HCT116 (cell line): ENCODE data around the gene PRSS2.

ENCODE experiments used
- EGR1 ChIP-seq: IDR thresholded peaks from 2 replicates; pipeline ENCODE4 v1.6.1; 2012; ENCODE audit warnings: low read depth
- EZH2 ChIP-seq: fragments of 200-600 bp; sonication (generic); IDR thresholded peaks from 2 replicates; pipeline ENCODE4 v1.6.1; 2017; ENCODE audit warnings: antibody characterized with exemption, mixed run types
- EZH2phosphoT487 ChIP-seq: fragments of 200-600 bp; IDR thresholded peaks from 2 replicates; pipeline ENCODE4 v1.6.1; 2018; ENCODE audit warnings: antibody characterized with exemption, borderline replicate concordance
- POLR2A ChIP-seq: IDR thresholded peaks from 2 replicates; pipeline ENCODE4 v1.7.0; 2011; ENCODE audit warnings: borderline replicate concordance; ENCODE audit not compliant: insufficient read depth, insufficient read length; ENCODE audit errors: extremely low read depth
- POLR2AphosphoS5 ChIP-seq: IDR thresholded peaks from 2 replicates; pipeline ENCODE4 v1.6.1; 2011; ENCODE audit warnings: mild to moderate bottlenecking, low read depth, low read length, moderate library complexity
- RAD21 ChIP-seq: IDR thresholded peaks from 2 replicates; pipeline ENCODE4 v1.6.1; 2012; ENCODE audit warnings: low read depth, mild to moderate bottlenecking
- SRF ChIP-seq: IDR thresholded peaks from 2 replicates; pipeline ENCODE4 v1.6.1; 2012; ENCODE audit warnings: low read depth
- YY1 ChIP-seq: IDR thresholded peaks from 2 replicates; pipeline ENCODE4 v1.6.1; 2011; ENCODE audit warnings: low read length, low read depth, moderate library complexity, mild to moderate bottlenecking; ENCODE audit not compliant: insufficient replicate concordance; ENCODE audit errors: extremely low read depth
- ZFX ChIP-seq: fragments of 450-650 bp; IDR thresholded peaks from 2 replicates; pipeline ENCODE4 v1.6.1; 2017
- ZNF274 ChIP-seq: fragments of 200-500 bp; sonication (Bioruptor generic); IDR thresholded peaks from 2 replicates; pipeline ENCODE4 v1.6.1; 2014; ENCODE audit warnings: mild to moderate bottlenecking, low read depth, low read length, inconsistent platforms
- TF ChIP-seq, protein P1 (sequence below), 3 experiments: fragments of 200-600 bp in 1 of 3; sonication (generic) in 1 of 3; IDR thresholded peaks in 2 of 3; conservative IDR thresholded peaks in 1 of 3; 2 replicates each; pipeline ENCODE4 v1.5.1; 2012 to 2017; ENCODE audit warnings: low read depth in 2 of 3, low read length in 2 of 3, antibody characterized with exemption in 1 of 3, borderline replicate concordance in 1 of 3, control low read depth in 1 of 3, mild to moderate bottlenecking in 1 of 3, mixed read lengths in 1 of 3, mixed run types in 1 of 3, moderate library complexity in 1 of 3; ENCODE audit not compliant: insufficient read depth in 1 of 3
- TF ChIP-seq, protein P2 (sequence below): IDR thresholded peaks from 2 replicates; pipeline ENCODE4 v1.6.1; 2012; ENCODE audit warnings: low read depth
- TF ChIP-seq, protein P3 (sequence below): IDR thresholded peaks from 2 replicates; pipeline ENCODE4 v1.6.1; 2012
- TF ChIP-seq, protein P4 (sequence below): IDR thresholded peaks from 2 replicates; pipeline ENCODE4 v1.6.1; 2011; ENCODE audit warnings: mild to moderate bottlenecking, low read length, moderate library complexity; ENCODE audit not compliant: insufficient replicate concordance; ENCODE audit errors: extremely low read depth

DNA sequence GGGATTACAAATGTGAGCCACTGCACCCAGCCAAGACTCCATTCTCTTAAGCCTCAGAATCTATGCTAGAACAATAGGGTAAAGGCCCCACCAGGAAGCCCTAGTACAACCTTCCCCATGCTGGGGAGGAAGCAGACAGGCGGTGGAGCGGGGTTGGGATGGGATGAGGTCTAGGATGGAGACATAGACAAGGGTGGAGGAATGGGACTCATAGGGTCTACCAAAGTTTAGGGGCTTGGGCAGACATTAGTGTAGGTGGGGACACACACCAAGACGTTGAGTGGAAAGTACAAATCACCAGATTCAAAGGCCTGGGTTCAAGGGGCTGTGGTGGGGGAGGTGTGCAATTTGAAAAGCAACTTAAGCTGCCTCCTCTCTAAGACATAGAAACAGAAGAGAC, 19.3 kb downstream of the PRSS2 start:
- TF ChIP-seq, protein P1, sequence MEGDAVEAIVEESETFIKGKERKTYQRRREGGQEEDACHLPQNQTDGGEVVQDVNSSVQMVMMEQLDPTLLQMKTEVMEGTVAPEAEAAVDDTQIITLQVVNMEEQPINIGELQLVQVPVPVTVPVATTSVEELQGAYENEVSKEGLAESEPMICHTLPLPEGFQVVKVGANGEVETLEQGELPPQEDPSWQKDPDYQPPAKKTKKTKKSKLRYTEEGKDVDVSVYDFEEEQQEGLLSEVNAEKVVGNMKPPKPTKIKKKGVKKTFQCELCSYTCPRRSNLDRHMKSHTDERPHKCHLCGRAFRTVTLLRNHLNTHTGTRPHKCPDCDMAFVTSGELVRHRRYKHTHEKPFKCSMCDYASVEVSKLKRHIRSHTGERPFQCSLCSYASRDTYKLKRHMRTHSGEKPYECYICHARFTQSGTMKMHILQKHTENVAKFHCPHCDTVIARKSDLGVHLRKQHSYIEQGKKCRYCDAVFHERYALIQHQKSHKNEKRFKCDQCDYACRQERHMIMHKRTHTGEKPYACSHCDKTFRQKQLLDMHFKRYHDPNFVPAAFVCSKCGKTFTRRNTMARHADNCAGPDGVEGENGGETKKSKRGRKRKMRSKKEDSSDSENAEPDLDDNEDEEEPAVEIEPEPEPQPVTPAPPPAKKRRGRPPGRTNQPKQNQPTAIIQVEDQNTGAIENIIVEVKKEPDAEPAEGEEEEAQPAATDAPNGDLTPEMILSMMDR (IDR thresholded peaks at IDR 0.05 in 2 of 3, conservative IDR thresholded peaks at IDR 0.05 in 1 of 3; ENCODE audit: borderline replicate concordance in 1 of 3, insufficient read depth in 1 of 3, low read depth in 2 of 3, low read length in 2 of 3) = no peak
- TF ChIP-seq, protein P2, sequence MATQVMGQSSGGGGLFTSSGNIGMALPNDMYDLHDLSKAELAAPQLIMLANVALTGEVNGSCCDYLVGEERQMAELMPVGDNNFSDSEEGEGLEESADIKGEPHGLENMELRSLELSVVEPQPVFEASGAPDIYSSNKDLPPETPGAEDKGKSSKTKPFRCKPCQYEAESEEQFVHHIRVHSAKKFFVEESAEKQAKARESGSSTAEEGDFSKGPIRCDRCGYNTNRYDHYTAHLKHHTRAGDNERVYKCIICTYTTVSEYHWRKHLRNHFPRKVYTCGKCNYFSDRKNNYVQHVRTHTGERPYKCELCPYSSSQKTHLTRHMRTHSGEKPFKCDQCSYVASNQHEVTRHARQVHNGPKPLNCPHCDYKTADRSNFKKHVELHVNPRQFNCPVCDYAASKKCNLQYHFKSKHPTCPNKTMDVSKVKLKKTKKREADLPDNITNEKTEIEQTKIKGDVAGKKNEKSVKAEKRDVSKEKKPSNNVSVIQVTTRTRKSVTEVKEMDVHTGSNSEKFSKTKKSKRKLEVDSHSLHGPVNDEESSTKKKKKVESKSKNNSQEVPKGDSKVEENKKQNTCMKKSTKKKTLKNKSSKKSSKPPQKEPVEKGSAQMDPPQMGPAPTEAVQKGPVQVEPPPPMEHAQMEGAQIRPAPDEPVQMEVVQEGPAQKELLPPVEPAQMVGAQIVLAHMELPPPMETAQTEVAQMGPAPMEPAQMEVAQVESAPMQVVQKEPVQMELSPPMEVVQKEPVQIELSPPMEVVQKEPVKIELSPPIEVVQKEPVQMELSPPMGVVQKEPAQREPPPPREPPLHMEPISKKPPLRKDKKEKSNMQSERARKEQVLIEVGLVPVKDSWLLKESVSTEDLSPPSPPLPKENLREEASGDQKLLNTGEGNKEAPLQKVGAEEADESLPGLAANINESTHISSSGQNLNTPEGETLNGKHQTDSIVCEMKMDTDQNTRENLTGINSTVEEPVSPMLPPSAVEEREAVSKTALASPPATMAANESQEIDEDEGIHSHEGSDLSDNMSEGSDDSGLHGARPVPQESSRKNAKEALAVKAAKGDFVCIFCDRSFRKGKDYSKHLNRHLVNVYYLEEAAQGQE = no peak
- TF ChIP-seq POLR2AphosphoS5 (no peak), EZH2 (no peak), EGR1 (no peak), POLR2A (no peak), EZH2phosphoT487 (no peak), YY1 (no peak), SRF (no peak), RAD21 (no peak), ZNF274 (no peak), ZFX (no peak)
- TF ChIP-seq, protein P3, sequence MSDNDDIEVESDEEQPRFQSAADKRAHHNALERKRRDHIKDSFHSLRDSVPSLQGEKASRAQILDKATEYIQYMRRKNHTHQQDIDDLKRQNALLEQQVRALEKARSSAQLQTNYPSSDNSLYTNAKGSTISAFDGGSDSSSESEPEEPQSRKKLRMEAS = no peak
- TF ChIP-seq, protein P4, sequence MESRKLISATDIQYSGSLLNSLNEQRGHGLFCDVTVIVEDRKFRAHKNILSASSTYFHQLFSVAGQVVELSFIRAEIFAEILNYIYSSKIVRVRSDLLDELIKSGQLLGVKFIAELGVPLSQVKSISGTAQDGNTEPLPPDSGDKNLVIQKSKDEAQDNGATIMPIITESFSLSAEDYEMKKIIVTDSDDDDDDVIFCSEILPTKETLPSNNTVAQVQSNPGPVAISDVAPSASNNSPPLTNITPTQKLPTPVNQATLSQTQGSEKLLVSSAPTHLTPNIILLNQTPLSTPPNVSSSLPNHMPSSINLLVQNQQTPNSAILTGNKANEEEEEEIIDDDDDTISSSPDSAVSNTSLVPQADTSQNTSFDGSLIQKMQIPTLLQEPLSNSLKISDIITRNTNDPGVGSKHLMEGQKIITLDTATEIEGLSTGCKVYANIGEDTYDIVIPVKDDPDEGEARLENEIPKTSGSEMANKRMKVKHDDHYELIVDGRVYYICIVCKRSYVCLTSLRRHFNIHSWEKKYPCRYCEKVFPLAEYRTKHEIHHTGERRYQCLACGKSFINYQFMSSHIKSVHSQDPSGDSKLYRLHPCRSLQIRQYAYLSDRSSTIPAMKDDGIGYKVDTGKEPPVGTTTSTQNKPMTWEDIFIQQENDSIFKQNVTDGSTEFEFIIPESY = no peak
